HepG2 (cell line): ENCODE measurements around the gene LRRN4. TPM values are rescaled to one million over a fixed set of nuclear protein-coding genes. Genes with fewer than 3 reads are reported as not detected.
A peak's percentile ranks its signal among the peaks of the same experiment; 100 is the strongest.

Experiments used
- ATAC-seq: fragments of 200-7000 bp; cut with Tn5 transposase; 3 replicates; pipeline ENCODE4 v1.9.1; 2020; ENCODE audit warnings: mild to moderate bottlenecking, moderate library complexity
- BruUV-seq: library from RNA; stranded (reverse); fragments of 400-500 nt; replicated peaks from 2 replicates; lab custom pipeline; 2021; lab: Mats Ljungman, UMichigan
- CTCF ChIA-PET: fragments of 300-600 bp; formaldehyde crosslinking; extraction: SDS; loops from one replicate; lab custom pipeline; 2021; ENCODE audit warnings: low total read pairs, inconsistent platforms, low intra/inter-chr PET ratio; lab: Yijun Ruan, JAX
- POLR2A ChIA-PET: fragments of 350-600 bp; sonication (Branson Sonifier 250); formaldehyde crosslinking; loops from one replicate; lab custom pipeline; 2020; ENCODE audit warnings: antibody characterized with exemption, inconsistent platforms; lab: Yijun Ruan, JAX
- DNase-seq: peaks from one replicate; pipeline ENCODE4 v3.0.0-alpha.2; 2015; ENCODE audit warnings: low spot score
- FAIRE-seq: peaks from 3 replicates; lab custom pipeline; 2011; peaks lifted over from hg19 to GRCh38; lab: Jason Lieb, UNC
- H2AFZ ChIP-seq: one replicate; pipeline ENCODE4 v1.6.1; 2011; ENCODE audit warnings: low read length, inconsistent platforms
- H3K27ac ChIP-seq: fragments of 300-600 bp; 3 replicates; pipeline ENCODE4 v1.8.0; 2011; ENCODE audit warnings: mixed run types, mild to moderate bottlenecking, mixed read lengths, low read length, inconsistent platforms; ENCODE audit not compliant: insufficient read depth; ENCODE audit errors: extremely low read length
- H3K27me3 ChIP-seq, 2 experiments: fragments of 200-600 bp in 1 of 2; 2 replicates in 1 of 2; 3 replicates in 1 of 2; pipeline versions ENCODE4 v1.6.0 to v1.8.0; 2011; ENCODE audit warnings: low read length in 2 of 2, mild to moderate bottlenecking in 2 of 2, moderate library complexity in 2 of 2, inconsistent platforms in 1 of 2; ENCODE audit not compliant: insufficient read depth in 2 of 2, control insufficient read depth in 1 of 2
- H3K36me3 ChIP-seq, 2 experiments: fragments of 200-600 bp in 1 of 2; replicated peaks in 1 of 2; 2 replicates in 1 of 2; 3 replicates in 1 of 2; pipeline versions ENCODE4 v1.5.1 to v1.8.0; 2011; ENCODE audit warnings: low read length in 2 of 2, inconsistent platforms in 1 of 2; ENCODE audit not compliant: insufficient read depth in 2 of 2, control insufficient read depth in 1 of 2
- H3K4me1 ChIP-seq: 2 replicates; pipeline ENCODE4 v1.5.1; 2012; ENCODE audit warnings: low read length, inconsistent platforms; ENCODE audit not compliant: insufficient read depth
- H3K4me2 ChIP-seq: 2 replicates; pipeline ENCODE4 v1.6.0; 2011; ENCODE audit warnings: low read depth, low read length, inconsistent platforms
- H3K4me3 ChIP-seq, 3 experiments: fragments of 200-600 bp in 1 of 3; sonication (generic), shearing (Covaris generic) in 1 of 3; replicated peaks in 1 of 3; 2 replicates each; pipeline ENCODE4 v1.5.1; 2011 to 2016; ENCODE audit warnings: low read length in 3 of 3, inconsistent platforms in 2 of 3, low read depth in 2 of 3, mild to moderate bottlenecking in 2 of 3, control low read depth in 1 of 3, mixed read lengths in 1 of 3; ENCODE audit not compliant: insufficient read depth in 1 of 3
- H3K79me2 ChIP-seq: one replicate; pipeline ENCODE4 v1.6.1; 2011; ENCODE audit warnings: low read length, inconsistent platforms; ENCODE audit not compliant: insufficient read depth
- H3K9ac ChIP-seq: 2 replicates; pipeline ENCODE4 v1.6.0; 2011; ENCODE audit warnings: mild to moderate bottlenecking, low read depth, low read length, inconsistent platforms; ENCODE audit not compliant: insufficient read depth
- H3K9me3 ChIP-seq: 2 replicates; pipeline ENCODE4 v1.5.1; 2012; ENCODE audit warnings: mild to moderate bottlenecking, low read length
- H4K20me1 ChIP-seq: 2 replicates; pipeline ENCODE4 v1.6.0; 2011; ENCODE audit warnings: inconsistent platforms, mild to moderate bottlenecking, low read length, moderate library complexity; ENCODE audit not compliant: insufficient read depth
- CBX2 ChIP-seq, 2 experiments: fragments of 200-600 bp in 1 of 2; sonication (generic); formaldehyde crosslinking in 1 of 2; IDR thresholded peaks; 2 replicates each; pipeline versions ENCODE4 v1.7.0 to v1.8.1; 2018 to 2022; ENCODE audit warnings: low read depth in 2 of 2, low read length in 1 of 2, mild to moderate bottlenecking in 1 of 2, missing genetic modification reagents in 1 of 2
- CREB1 ChIP-seq, 2 experiments: fragments of 450-650 bp in 1 of 2; IDR thresholded peaks; 2 replicates each; pipeline ENCODE4 v1.6.1; 2016 to 2017; ENCODE audit warnings: control low read depth in 1 of 2, mild to moderate bottlenecking in 1 of 2, missing compliant biosample characterization in 1 of 2, missing genetic modification characterization in 1 of 2
- FOSL1 ChIP-seq: sonication (generic); formaldehyde crosslinking; IDR thresholded peaks from 2 replicates; pipeline ENCODE4 v1.9.0; 2021; ENCODE audit warnings: missing genetic modification reagents, borderline replicate concordance
- POGK ChIP-seq: sonication (generic); formaldehyde crosslinking; conservative IDR thresholded peaks from 2 replicates; pipeline ENCODE4 v1.8.0; 2022; ENCODE audit warnings: mild to moderate bottlenecking, moderate library complexity, missing genetic modification reagents
- RBM22 ChIP-seq: fragments of 200-400 bp; formaldehyde crosslinking; optimal IDR thresholded peaks from 2 replicates; pipeline ENCODE3; 2017; ENCODE audit warnings: mild to moderate bottlenecking, low read length, moderate library complexity
- RFX1 ChIP-seq: fragments of 450-650 bp; IDR thresholded peaks from 2 replicates; pipeline ENCODE4 v1.6.1; 2017
- SMAD3 ChIP-seq: sonication (generic); formaldehyde crosslinking; IDR thresholded peaks from 2 replicates; pipeline ENCODE4 v1.4.0; 2020; ENCODE audit warnings: missing genetic modification reagents
- ZBTB8A ChIP-seq: sonication (generic); formaldehyde crosslinking; IDR thresholded peaks from 2 replicates; pipeline ENCODE4 v1.4.0; 2020; ENCODE audit warnings: mild to moderate bottlenecking, low read depth, missing genetic modification reagents, borderline replicate concordance
- ZIK1 ChIP-seq: sonication (generic); formaldehyde crosslinking; IDR thresholded peaks from 2 replicates; pipeline ENCODE4 v1.5.0; 2020; ENCODE audit warnings: mild to moderate bottlenecking, low read depth, missing genetic modification reagents, borderline replicate concordance
- ZNF138 ChIP-seq: sonication (generic); formaldehyde crosslinking; IDR thresholded peaks from 2 replicates; pipeline ENCODE4 v1.5.0; 2020; ENCODE audit warnings: mild to moderate bottlenecking, low read depth, missing genetic modification reagents
- ZNF44 ChIP-seq: sonication (generic); formaldehyde crosslinking; IDR thresholded peaks from 2 replicates; pipeline ENCODE4 v1.5.1; 2020; ENCODE audit warnings: mild to moderate bottlenecking, missing genetic modification reagents
- ZNF776 ChIP-seq: sonication (generic); formaldehyde crosslinking; IDR thresholded peaks from 2 replicates; pipeline ENCODE4 v1.4.0; 2020; ENCODE audit warnings: mild to moderate bottlenecking, missing genetic modification reagents
- WGBS: methylation state at CpG from one replicate; pipeline ENCODE4 v1.1.6; 2017; ENCODE audit warnings: low lambda C conversion rate; 5-methylcytosine and 5-hydroxymethylcytosine counted together
- in situ Hi-C: cut with HindIII; loops from 2 replicates; pipeline ENCODE4 v1.10.0; 2017; ENCODE audit warnings: low pct_unique_long_range_greater_than_20kb; ENCODE audit not compliant: extremely low pct_ligation_motif_present
- intact Hi-C: fragments of 100-400 bp; cut with micrococcal nuclease; formaldehyde crosslinking; loops from one replicate; pipeline ENCODE4 v1.10.0; 2022; ENCODE audit not compliant: unreplicated experiment
- polyA plus RNA-seq, 8 experiments: library from polyadenylated mRNA; depleted of rRNA in 3 of 8; stranded (reverse) in 7 of 8; unstranded in 1 of 8; fragments of >200 nt; fragmentation: Illumina TruSeq in 4 of 8; extraction: Trizol in 4 of 8; gene quantifications; 2 replicates each; pipeline versions ENCODE4 v1.2.1 to v1.2.3, GENCODE V29; 2011 to 2016; ENCODE audit warnings: low read depth in 4 of 8, missing spikeins in 1 of 8, mixed read lengths in 1 of 8; ENCODE audit not compliant: insufficient read depth in 1 of 8
- total RNA-seq, 5 experiments: library from RNA; depleted of rRNA; stranded (reverse); fragments of >200 nt; fragmentation: Illumina TruSeq; extraction: Trizol; gene quantifications; 2 replicates each; pipeline ENCODE4 v1.2.3, GENCODE V29; 2016; ENCODE audit warnings: low read depth in 1 of 5
- TF ChIP-seq, protein P1 (sequence below): IDR thresholded peaks from 2 replicates; pipeline ENCODE4 v1.6.1; 2016; ENCODE audit warnings: low read depth, borderline replicate concordance

LRRN4 gene
- total and polyA plus RNA-seq, 2 of the 13 experiments (the other 11 are each of a cell fraction or from before 2014, with no cell fraction given) = 0.15 to 0.20 TPM

- POLR2A ChIA-PET = no interaction called here
These were observed 14.1 kb downstream of the LRRN4 start for GRCh38 chr20:6039766-6040165.

GRCh38 chr20:6038256-6038655, 15.6 kb downstream of the LRRN4 start:
- FAIRE-seq (no peak), DNase-seq (no peak), ATAC-seq (no peak)
- in situ Hi-C loops (no loop called here), intact Hi-C loops (no loop called here)
- Histone ChIP-seq H3K9me3 (no peaks in the 10 kb centered on the region), H3K4me1 (no peaks in the 10 kb centered on the region), H3K9ac (no peak overlapping the region), H3K79me2 (no peaks in the 10 kb centered on the region), H3K4me2 (no peak overlapping the region), H4K20me1 (peaks cover 9% of the 10 kb centered on the region; the same call in 1 of the 2 replicates), H3K27me3 (no peaks in the 10 kb centered on the region), H3K27ac (no peak overlapping the region), H3K36me3 (peaks cover 41 to 75% of the 10 kb centered on the region in 2 experiments), H2AFZ (no peak overlapping the region), H3K4me3 (no peak overlapping the region)
- ChIA-PET POLR2A (interaction anchor here (1.5 kb wide), 1 partner anchor 14 kb away, joined by 3 read pairs; no protein-coding TSS in a partner anchor), CTCF (no interaction called here)
- no TSS peak for BruUV-seq
- WGBS = 96% methylated on average over 3 of the region's 3 CpGs
- no peak for TF ChIP-seq SMAD3
- TF ChIP-seq ZIK1 (CRISPR knock-in tag) = no peak
- TF ChIP-seq ZNF776 (CRISPR knock-in tag) = no peak
- TF ChIP-seq, protein P1, sequence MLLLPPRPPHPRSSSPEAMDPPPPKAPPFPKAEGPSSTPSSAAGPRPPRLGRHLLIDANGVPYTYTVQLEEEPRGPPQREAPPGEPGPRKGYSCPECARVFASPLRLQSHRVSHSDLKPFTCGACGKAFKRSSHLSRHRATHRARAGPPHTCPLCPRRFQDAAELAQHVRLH (CRISPR knock-in tag) = no peak
- no peak for TF ChIP-seq POGK (CRISPR knock-in tag)
- no peak for TF ChIP-seq RFX1
- TF ChIP-seq CBX2 (IDR thresholded peaks at IDR 0.05; ENCODE audit: low read depth, low read length) = no peak
- TF ChIP-seq CBX2 (CRISPR knock-in tag; IDR thresholded peaks at IDR 0.05; ENCODE audit: low read depth) = no peak
- peak; percentile 93 for TF ChIP-seq RBM22
- no peak for TF ChIP-seq ZNF138
- TF ChIP-seq ZNF44 (CRISPR knock-in tag) = no peak
- no peak for TF ChIP-seq CREB1 (IDR thresholded peaks at IDR 0.05)
- no peak for TF ChIP-seq CREB1 (CRISPR knock-in tag; IDR thresholded peaks at IDR 0.05)
- no peak for TF ChIP-seq FOSL1

More at GRCh38 chr20:6039766-6040165, 14.1 kb downstream of the LRRN4 start:
- ATAC-seq (no peak), FAIRE-seq (no peak), DNase-seq (no peak)
- Histone ChIP-seq H3K9me3 (no peaks in the 10 kb centered on the region), H3K4me2 (no peak overlapping the region), H3K4me1 (no peaks in the 10 kb centered on the region), H3K36me3 (peaks cover 28 to 59% of the 10 kb centered on the region in 2 experiments), H3K27ac (no peak overlapping the region), H2AFZ (no peak overlapping the region), H3K4me3 (no peak overlapping the region), H3K9ac (no peak overlapping the region), H4K20me1 (peaks cover 9% of the 10 kb centered on the region; the same call in 1 of the 2 replicates), H3K27me3 (no peaks in the 10 kb centered on the region), H3K79me2 (no peaks in the 10 kb centered on the region)
- intact Hi-C loops = no loop called here
- CTCF ChIA-PET = no interaction called here
- in situ Hi-C loops = no loop called here
- 96% methylated on average over 5 of the region's 5 CpGs for WGBS
- BruUV-seq = no TSS peak
- TF ChIP-seq RBM22 (peak; percentile 63), ZBTB8A (CRISPR knock-in tag) (no peak)
